OCI-LY7 (cell line): ENCODE measurements around the gene GBE1.

Experiments
- EZH2phosphoT487 ChIP-seq: fragments of 200-600 bp; sonication (generic); IDR thresholded peaks from 2 replicates; pipeline ENCODE4 v1.6.1; 2018; ENCODE audit warnings: low read depth, borderline replicate concordance, mild to moderate bottlenecking, mixed run types, antibody characterized with exemption, low read length, moderate library complexity, mixed read lengths
- TF ChIP-seq, protein P1 (sequence below): fragments of 200-600 bp; sonication (generic); conservative IDR thresholded peaks from 2 replicates; pipeline ENCODE4 v1.5.1; 2014; ENCODE audit warnings: mild to moderate bottlenecking, antibody characterized with exemption, low read length, moderate library complexity, mixed read lengths

DNA sequence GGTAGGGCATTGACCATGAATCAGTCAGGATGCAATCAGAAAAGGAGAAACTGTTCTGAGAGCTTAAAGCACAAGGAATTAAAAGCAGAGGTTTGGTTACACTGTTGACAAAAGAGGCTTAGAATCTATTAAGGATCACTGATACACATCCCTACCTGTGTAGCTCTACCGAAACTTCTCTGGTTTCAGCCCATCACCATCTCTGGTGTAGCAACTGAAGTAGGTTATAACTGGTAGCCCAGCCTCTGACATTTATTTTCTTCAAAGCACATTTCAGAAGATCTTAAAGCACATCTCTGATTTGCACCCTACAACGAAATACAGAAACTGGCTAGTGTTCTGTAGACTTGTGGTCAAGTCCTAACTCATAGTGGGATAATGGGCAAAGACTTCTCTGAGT is 283.7 kb downstream of the GBE1 start:
- TF ChIP-seq, protein P1, sequence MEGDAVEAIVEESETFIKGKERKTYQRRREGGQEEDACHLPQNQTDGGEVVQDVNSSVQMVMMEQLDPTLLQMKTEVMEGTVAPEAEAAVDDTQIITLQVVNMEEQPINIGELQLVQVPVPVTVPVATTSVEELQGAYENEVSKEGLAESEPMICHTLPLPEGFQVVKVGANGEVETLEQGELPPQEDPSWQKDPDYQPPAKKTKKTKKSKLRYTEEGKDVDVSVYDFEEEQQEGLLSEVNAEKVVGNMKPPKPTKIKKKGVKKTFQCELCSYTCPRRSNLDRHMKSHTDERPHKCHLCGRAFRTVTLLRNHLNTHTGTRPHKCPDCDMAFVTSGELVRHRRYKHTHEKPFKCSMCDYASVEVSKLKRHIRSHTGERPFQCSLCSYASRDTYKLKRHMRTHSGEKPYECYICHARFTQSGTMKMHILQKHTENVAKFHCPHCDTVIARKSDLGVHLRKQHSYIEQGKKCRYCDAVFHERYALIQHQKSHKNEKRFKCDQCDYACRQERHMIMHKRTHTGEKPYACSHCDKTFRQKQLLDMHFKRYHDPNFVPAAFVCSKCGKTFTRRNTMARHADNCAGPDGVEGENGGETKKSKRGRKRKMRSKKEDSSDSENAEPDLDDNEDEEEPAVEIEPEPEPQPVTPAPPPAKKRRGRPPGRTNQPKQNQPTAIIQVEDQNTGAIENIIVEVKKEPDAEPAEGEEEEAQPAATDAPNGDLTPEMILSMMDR, result no peak
- TF ChIP-seq EZH2phosphoT487, result no peak
